ENCODE measurements around the gene C1GALT1C1.

Gene C1GALT1C1

GRCh38 chrX:120647127-120647526, 17.3 kb upstream of the C1GALT1C1 start:
- no peak for TF ChIP-seq CTCF (IDR thresholded peaks at IDR 0.05; ENCODE audit: low read depth, low read length)

GRCh38 chrX:120642871-120643270, 13.0 kb upstream of the C1GALT1C1 start:
- no peak for TF ChIP-seq CTCF (IDR thresholded peaks at IDR 0.05; ENCODE audit: low read depth, low read length)

More at GRCh38 chrX:120647127-120647526, 17.3 kb upstream of the C1GALT1C1 start:
- Histone ChIP-seq H3K27ac (no peak overlapping the region), H3K9me3 (ENCODE audit: severe bottlenecking) (peaks cover 4% of the 10 kb centered on the region), H3K4me3 (ENCODE audit: low read depth, low read length) (no peak overlapping the region), H3K36me3 (no peaks in the 10 kb centered on the region), H3K27me3 (ENCODE audit: insufficient read depth, low read depth, severe bottlenecking) (peaks cover 2% of the 10 kb centered on the region)
- no peak for DNase-seq

GRCh38 chrX:120638619-120639018, 8.8 kb upstream of the C1GALT1C1 start:
- Histone ChIP-seq H3K27ac (no peak overlapping the region), H3K36me3 (no peaks in the 10 kb centered on the region), H3K9me3 (ENCODE audit: severe bottlenecking) (peaks cover 3% of the 10 kb centered on the region), H3K27me3 (ENCODE audit: insufficient read depth, low read depth, severe bottlenecking) (no peaks in the 10 kb centered on the region), H3K4me3 (ENCODE audit: low read depth, low read length) (no peak overlapping the region)
- no peak for DNase-seq
- no peak for TF ChIP-seq CTCF (IDR thresholded peaks at IDR 0.05; ENCODE audit: low read depth, low read length)

More at GRCh38 chrX:120642871-120643270, 13.0 kb upstream of the C1GALT1C1 start:
- Histone ChIP-seq H3K27ac (no peak overlapping the region), H3K4me3 (ENCODE audit: low read depth, low read length) (no peak overlapping the region), H3K27me3 (ENCODE audit: insufficient read depth, low read depth, severe bottlenecking) (peaks cover 2% of the 10 kb centered on the region), H3K36me3 (no peaks in the 10 kb centered on the region), H3K9me3 (ENCODE audit: severe bottlenecking) (no peaks in the 10 kb centered on the region)
- DNase-seq = no peak

GRCh38 chrX:120625371-120625770, 4.5 kb downstream of the C1GALT1C1 start:
- no peak for TF ChIP-seq CTCF (IDR thresholded peaks at IDR 0.05; ENCODE audit: low read depth, low read length)

GRCh38 chrX:120617996-120618630, 11.7 kb downstream of the C1GALT1C1 start:
- no peak for DNase-seq
- H3K36me3 ChIP-seq = no peaks in the 10 kb centered on the region; the same call in 1 of the 2 replicates
- H3K27me3 ChIP-seq (ENCODE audit: insufficient read depth, low read depth, severe bottlenecking) = no peaks in the 10 kb centered on the region
- no peak overlapping the region for H3K4me3 ChIP-seq (ENCODE audit: low read depth, low read length)
- no peak for TF ChIP-seq CTCF (IDR thresholded peaks at IDR 0.05; ENCODE audit: low read depth, low read length)
- no peaks in the 10 kb centered on the region for H3K9me3 ChIP-seq (ENCODE audit: severe bottlenecking)
- H3K27ac ChIP-seq = no peak overlapping the region

More at GRCh38 chrX:120625371-120625770, 4.5 kb downstream of the C1GALT1C1 start:
- H3K4me3 ChIP-seq (ENCODE audit: low read depth, low read length) = no peak overlapping the region
- no peaks in the 10 kb centered on the region for H3K36me3 ChIP-seq
- no peaks in the 10 kb centered on the region for H3K9me3 ChIP-seq (ENCODE audit: severe bottlenecking)
- H3K27me3 ChIP-seq (ENCODE audit: insufficient read depth, low read depth, severe bottlenecking) = no peaks in the 10 kb centered on the region
- no peak overlapping the region for H3K27ac ChIP-seq
- DNase-seq = no peak

- no peak for DNase-seq
- Histone ChIP-seq H3K27me3 (ENCODE audit: insufficient read depth, low read depth, severe bottlenecking) (no peaks in the 10 kb centered on the region), H3K9me3 (ENCODE audit: severe bottlenecking) (no peaks in the 10 kb centered on the region), H3K4me3 (ENCODE audit: low read depth, low read length) (no peak overlapping the region), H3K27ac (no peak overlapping the region), H3K36me3 (peaks cover 5% of the 10 kb centered on the region)
- TF ChIP-seq CTCF (IDR thresholded peaks at IDR 0.05; ENCODE audit: low read depth, low read length) = no peak
These were observed 15.0 kb downstream of the C1GALT1C1 start for GRCh38 chrX:120614816-120615215.

Measured in WERI-Rb-1 (cell line).